Endodermal cell (in vitro differentiated cells): Measurements from ENCODE around the gene INO80E. TPM values are rescaled to one million over a fixed set of nuclear protein-coding genes. Genes with fewer than 3 reads are reported as not detected.

Source experiments
- DNase-seq: peaks from one replicate; pipeline ENCODE4 v3.0.0-alpha.2; 2017
- H3K27ac ChIP-seq: 2 replicates; pipeline ENCODE4 v1.5.1; 2013; ENCODE audit warnings: mild to moderate bottlenecking, low read depth, low read length, moderate library complexity
- H3K27me3 ChIP-seq: 2 replicates; pipeline ENCODE4 v1.6.1; 2013; ENCODE audit warnings: mild to moderate bottlenecking, low read length, moderate library complexity; ENCODE audit not compliant: insufficient read depth, control insufficient read depth, poor library complexity, severe bottlenecking
- H3K36me3 ChIP-seq: 2 replicates; pipeline ENCODE4 v1.7.0; 2013; ENCODE audit warnings: mild to moderate bottlenecking, low read length, moderate library complexity; ENCODE audit not compliant: control insufficient read depth, insufficient read depth
- H3K4me1 ChIP-seq: one replicate; pipeline ENCODE4 v1.7.0; 2013; ENCODE audit warnings: low read length; ENCODE audit not compliant: control insufficient read depth, insufficient read depth
- H3K4me3 ChIP-seq: 2 replicates; pipeline ENCODE4 v1.5.1; 2013; ENCODE audit warnings: mild to moderate bottlenecking, low read length, moderate library complexity
- H3K9ac ChIP-seq: 2 replicates; pipeline ENCODE4 v1.6.1; 2013; ENCODE audit warnings: mild to moderate bottlenecking, low read length, moderate library complexity; ENCODE audit not compliant: poor library complexity, severe bottlenecking; ENCODE audit errors: extremely low read depth
- H3K9me3 ChIP-seq: 2 replicates; pipeline ENCODE4 v1.6.1; 2013; ENCODE audit warnings: mild to moderate bottlenecking, low read length, moderate library complexity; ENCODE audit not compliant: control insufficient read depth
- H3K27ac Mint-ChIP-seq: 2 replicates; pipeline ENCODE4 v1.8.0; 2020; ENCODE audit warnings: mixed read lengths
- H3K27me3 Mint-ChIP-seq: 2 replicates; pipeline ENCODE4 v1.8.0; 2021; ENCODE audit warnings: mild to moderate bottlenecking, mixed read lengths; ENCODE audit not compliant: insufficient read depth
- H3K36me3 Mint-ChIP-seq: 2 replicates; pipeline ENCODE4 v1.8.0; 2020; ENCODE audit warnings: low read depth, mixed read lengths
- H3K4me1 Mint-ChIP-seq: 2 replicates; pipeline ENCODE4 v1.8.0; 2020; ENCODE audit warnings: mixed read lengths
- H3K4me3 Mint-ChIP-seq: 2 replicates; pipeline ENCODE4 v1.8.0; 2020; ENCODE audit warnings: mild to moderate bottlenecking, moderate library complexity, mixed read lengths
- H3K9me3 Mint-ChIP-seq: 2 replicates; pipeline ENCODE4 v1.8.0; 2020; ENCODE audit warnings: mild to moderate bottlenecking, mixed read lengths
- WGBS, 2 experiments: methylation state at CpG; one replicate each; pipeline versions ENCODE4 v1.1.5 to v1.1.7; 2013; ENCODE audit warnings: missing lambda C conversion rate in 2 of 2, mixed read lengths in 1 of 2; ENCODE audit not compliant: insufficient coverage in 1 of 2, insufficient read length in 1 of 2; 5-methylcytosine and 5-hydroxymethylcytosine counted together
- total RNA-seq, 2 donors: library from RNA; stranded (reverse); fragmentation: NEBNext Ultra II Directional in 1 of 2; extraction: Animal tissue kit (Norgen Biotek cat#: 25700) in 1 of 2; gene quantifications; 2 replicates in 1 of 2; 3 replicates in 1 of 2; pipeline ENCODE4 v1.2.1, GENCODE V29; 2021
- TF ChIP-seq, protein P1 (sequence below): fragments of 200-600 bp; sonication (generic); conservative IDR thresholded peaks from 2 replicates; pipeline ENCODE4 v1.5.0; 2021; ENCODE audit warnings: antibody characterized with exemption, mild to moderate bottlenecking

The INO80E gene
- total RNA-seq, 2 donors from 2014 or later: 77.4 to 80.1 TPM

DNA sequence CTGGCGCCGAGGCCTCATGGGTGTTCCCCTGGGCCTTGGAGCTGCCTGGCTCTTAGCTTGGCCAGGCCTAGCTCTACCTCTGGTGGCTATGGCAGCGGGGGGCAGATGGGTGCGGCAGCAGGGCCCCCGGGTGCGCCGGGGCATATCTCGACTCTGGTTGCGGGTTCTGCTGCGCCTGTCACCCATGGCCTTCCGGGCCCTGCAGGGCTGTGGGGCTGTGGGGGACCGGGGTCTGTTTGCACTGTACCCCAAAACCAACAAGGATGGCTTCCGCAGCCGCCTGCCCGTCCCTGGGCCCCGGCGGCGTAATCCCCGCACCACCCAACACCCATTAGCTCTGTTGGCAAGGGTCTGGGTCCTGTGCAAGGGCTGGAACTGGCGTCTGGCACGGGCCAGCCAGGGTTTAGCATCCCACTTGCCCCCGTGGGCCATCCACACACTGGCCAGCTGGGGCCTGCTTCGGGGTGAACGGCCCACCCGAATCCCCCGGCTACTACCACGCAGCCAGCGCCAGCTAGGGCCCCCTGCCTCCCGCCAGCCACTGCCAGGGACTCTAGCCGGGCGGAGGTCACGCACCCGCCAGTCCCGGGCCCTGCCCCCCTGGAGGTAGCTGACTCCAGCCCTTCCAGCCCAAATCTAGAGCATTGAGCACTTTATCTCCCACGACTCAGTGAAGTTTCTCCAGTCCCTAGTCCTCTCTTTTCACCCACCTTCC, 8.5 kb upstream of the INO80E start:
- Mint-ChIP-seq H3K27me3 (no peaks in the 10 kb centered on the region), H3K36me3 (peaks cover 63% of the 10 kb centered on the region), H3K4me3 (no peak overlapping the region), H3K27ac (no peak overlapping the region), H3K9me3 (no peaks in the 10 kb centered on the region), H3K4me1 (no peaks in the 10 kb centered on the region)
- H3K4me3 ChIP-seq: no peak overlapping the region
- no peak overlapping the region for H3K9ac ChIP-seq
- TF ChIP-seq, protein P1, sequence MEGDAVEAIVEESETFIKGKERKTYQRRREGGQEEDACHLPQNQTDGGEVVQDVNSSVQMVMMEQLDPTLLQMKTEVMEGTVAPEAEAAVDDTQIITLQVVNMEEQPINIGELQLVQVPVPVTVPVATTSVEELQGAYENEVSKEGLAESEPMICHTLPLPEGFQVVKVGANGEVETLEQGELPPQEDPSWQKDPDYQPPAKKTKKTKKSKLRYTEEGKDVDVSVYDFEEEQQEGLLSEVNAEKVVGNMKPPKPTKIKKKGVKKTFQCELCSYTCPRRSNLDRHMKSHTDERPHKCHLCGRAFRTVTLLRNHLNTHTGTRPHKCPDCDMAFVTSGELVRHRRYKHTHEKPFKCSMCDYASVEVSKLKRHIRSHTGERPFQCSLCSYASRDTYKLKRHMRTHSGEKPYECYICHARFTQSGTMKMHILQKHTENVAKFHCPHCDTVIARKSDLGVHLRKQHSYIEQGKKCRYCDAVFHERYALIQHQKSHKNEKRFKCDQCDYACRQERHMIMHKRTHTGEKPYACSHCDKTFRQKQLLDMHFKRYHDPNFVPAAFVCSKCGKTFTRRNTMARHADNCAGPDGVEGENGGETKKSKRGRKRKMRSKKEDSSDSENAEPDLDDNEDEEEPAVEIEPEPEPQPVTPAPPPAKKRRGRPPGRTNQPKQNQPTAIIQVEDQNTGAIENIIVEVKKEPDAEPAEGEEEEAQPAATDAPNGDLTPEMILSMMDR: no peak
- H3K27ac ChIP-seq: no peak overlapping the region
- WGBS, 2 experiments: 95% methylated on average over 19 to 35 of the region's 35 CpGs
- H3K27me3 ChIP-seq: no peaks in the 10 kb centered on the region
- peaks cover 82% of the 10 kb centered on the region for H3K36me3 ChIP-seq
- no peaks in the 10 kb centered on the region for H3K4me1 ChIP-seq
- no peaks in the 10 kb centered on the region for H3K9me3 ChIP-seq
- DNase-seq: no peak

DNA sequence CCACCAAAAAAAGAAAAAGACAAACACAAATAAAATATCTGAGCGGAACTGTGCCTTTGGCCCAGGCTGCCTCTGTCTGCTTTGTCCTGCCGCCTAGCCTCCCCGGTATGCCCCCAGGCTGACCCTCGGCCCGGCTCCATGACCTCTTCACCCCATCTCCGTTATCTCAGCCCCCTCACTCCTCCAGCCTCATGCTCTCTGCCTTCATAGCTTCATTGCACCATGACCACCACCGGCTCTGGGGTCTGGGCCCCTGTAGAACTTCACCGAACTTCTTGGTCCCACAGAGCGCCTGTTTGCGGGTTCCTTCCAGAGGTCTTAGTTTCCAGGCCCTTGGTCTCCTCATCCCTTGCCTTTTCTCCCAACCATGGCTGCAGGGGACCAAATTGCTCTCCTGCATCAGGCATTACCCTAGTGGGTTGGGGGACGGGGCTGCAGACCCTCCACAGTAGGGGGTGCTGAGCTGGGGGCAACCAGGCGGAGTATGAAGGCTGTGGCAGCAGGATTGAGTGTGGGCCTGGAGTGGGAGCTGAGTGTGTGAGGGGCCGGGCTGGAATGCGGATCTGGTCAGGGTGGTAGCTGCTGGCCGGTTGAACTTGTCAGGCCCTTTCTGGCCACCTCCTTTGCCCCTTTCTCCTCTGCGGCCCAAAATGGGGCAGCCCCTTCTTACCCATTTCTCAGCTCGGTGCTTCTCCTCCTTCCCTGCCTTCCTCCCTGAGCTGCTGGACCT, 7.5 kb upstream of the INO80E start:
- Mint-ChIP-seq H3K9me3 (no peaks in the 10 kb centered on the region), H3K27me3 (no peaks in the 10 kb centered on the region), H3K4me1 (no peaks in the 10 kb centered on the region), H3K27ac (no peak overlapping the region), H3K4me3 (no peak overlapping the region), H3K36me3 (peaks cover 58% of the 10 kb centered on the region)
- no peaks in the 10 kb centered on the region for H3K4me1 ChIP-seq
- H3K9ac ChIP-seq: no peak overlapping the region
- H3K27ac ChIP-seq: no peak overlapping the region
- TF ChIP-seq, protein P1: no peak
- no peak for DNase-seq
- no peaks in the 10 kb centered on the region for H3K27me3 ChIP-seq
- H3K4me3 ChIP-seq: no peak overlapping the region
- peaks cover 79% of the 10 kb centered on the region for H3K36me3 ChIP-seq
- H3K9me3 ChIP-seq: no peaks in the 10 kb centered on the region
- 94 to 97% methylated on average over 11 to 17 of the region's 17 CpGs for WGBS, 2 experiments

DNA sequence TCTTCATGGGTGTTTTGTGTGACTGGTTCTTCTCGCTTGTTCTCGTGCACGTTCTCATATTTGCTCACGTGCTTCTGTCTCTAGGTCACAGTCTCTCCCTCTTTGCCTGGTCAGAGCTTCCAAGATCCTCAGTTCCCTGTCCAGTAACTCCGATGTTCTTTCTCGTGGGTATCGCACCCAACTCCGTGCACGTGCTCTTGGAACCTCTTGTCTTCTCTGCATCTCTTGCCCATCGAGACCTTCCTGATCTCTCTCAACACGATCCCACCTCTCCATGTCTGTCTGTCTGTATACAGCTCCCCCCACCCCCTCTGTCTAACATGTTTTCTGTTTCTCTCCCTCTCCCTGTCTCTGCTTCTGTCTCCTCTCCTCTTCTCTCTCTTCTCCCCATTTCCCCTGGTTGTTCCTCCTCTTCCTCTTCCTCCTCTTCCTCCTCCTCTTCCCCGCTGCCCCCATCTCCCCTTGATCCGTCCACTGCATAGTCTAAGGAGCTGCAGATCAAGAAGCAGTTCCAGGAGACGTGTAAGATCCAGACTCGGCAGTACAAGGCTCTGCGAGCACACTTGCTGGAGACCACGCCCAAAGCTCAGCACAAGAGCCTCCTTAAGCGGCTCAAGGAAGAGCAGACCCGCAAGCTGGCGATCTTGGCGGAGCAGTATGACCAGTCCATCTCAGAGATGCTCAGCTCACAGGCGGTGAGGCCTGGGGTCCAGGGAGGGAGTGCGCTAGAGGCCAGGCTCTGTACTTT, 6.8 kb upstream of the INO80E start:
- WGBS, 2 experiments: 94 to 96% methylated on average over 23 of the region's 23 CpGs
- H3K36me3 ChIP-seq: peaks cover 71% of the 10 kb centered on the region

More for the DNA sequence above, 6.8 kb upstream of the INO80E start:
- H3K36me3 Mint-ChIP-seq: peaks cover 51% of the 10 kb centered on the region
- no peaks in the 10 kb centered on the region for H3K9me3 Mint-ChIP-seq
- DNase-seq: no peak
- no peaks in the 10 kb centered on the region for H3K27me3 Mint-ChIP-seq
- no peak overlapping the region for H3K27ac ChIP-seq
- no peak overlapping the region for H3K27ac Mint-ChIP-seq
- H3K9me3 ChIP-seq: no peaks in the 10 kb centered on the region
- no peaks in the 10 kb centered on the region for H3K27me3 ChIP-seq
- H3K4me1 Mint-ChIP-seq: peaks cover 1% of the 10 kb centered on the region
- H3K4me3 ChIP-seq: no peak overlapping the region
- no peak overlapping the region for H3K4me3 Mint-ChIP-seq
- H3K9ac ChIP-seq: no peak overlapping the region
- no peaks in the 10 kb centered on the region for H3K4me1 ChIP-seq
- TF ChIP-seq, protein P1: no peak
